ENCODE data around the gene SERPINB6.
A peak's percentile ranks its signal among the peaks of the same experiment; 100 is the strongest.

Gene SERPINB6

DNA sequence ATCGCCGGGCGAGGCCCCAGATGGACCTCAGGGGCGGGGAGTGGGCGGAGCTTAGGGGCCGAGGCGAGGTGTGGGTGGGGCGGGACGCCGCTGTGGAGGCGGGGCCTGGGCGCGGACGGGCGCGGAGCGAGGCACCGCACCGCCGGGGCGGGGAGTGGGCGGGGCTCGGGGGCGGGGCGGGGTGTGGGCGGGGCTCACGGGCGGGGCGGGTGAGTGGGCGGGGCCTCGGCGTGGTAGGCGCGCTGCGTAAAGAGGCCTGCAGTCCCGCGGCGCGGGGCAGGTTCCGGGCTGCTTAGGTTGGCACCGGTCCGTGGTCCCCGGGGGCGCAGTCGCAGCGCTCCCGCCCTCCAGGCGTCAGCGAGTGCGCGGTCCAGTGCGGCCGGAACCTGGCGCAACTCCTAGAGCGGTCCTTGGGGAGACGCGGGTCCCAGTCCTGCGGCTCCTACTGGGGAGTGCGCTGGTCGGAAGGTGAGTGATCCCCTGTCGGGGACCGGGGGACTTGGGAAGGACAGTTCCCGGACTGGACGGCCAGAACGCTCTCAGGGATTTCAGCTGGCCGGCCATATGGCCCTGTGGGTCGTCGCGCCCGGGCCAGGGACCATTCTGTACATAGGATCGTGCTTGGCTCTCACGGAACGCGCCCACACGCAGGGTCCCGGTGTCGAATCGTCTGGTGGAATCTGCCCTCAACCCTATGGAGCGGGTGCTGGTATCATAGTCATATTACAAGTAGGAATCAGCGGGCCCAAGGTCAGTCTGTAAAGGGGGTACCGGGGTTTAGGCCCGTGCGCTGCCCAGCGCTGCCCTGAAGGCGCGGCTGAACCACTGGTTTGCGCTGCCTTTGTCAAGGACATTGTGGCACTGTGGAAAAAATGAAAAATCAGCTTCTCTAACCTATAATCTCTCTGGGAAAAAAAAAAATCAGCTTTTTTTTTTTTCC, 28.5 kb upstream of the SERPINB6 start, which contains the start of gene NQO2:
Gene NQO2 (plus strand): TSS at position 277 of the 940 bp plus-strand sequence. CDS start 6,659 bp downstream, outside the sequence.
- peak; percentile 91 for DNase-seq (ENCODE audit: low spot score)

DNA sequence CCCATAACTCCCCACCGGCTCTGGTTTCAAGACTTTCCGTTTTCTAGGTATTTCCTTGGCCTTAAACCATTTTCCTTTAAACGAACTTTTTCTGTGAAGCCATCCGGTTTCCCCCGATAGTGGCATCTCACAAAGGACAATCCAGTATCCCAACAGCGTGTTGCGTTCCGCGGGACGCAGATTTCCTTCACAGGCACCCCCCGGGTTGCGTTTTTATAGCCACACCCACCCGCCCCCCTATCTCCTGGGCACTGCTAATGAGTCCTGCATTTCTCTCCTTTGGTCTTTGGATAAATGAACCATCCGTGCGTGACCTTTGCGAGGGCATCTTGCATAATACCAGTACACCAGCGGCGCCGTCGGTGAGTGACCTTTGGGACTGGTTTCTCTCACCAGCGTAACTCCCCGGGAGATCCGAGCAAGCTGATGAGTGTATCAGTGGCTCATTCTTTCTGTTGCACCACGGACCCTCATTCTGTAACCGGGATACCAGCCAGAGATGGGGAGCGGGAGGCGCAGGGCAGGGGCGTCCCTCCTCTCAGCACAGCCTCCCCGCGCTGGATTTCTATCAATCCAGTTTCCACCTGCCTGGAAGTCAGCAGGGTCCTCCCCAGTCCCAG, 27.7 kb upstream of the SERPINB6 start:
- DNase-seq (ENCODE audit: low spot score) = peak; percentile 14

DNA sequence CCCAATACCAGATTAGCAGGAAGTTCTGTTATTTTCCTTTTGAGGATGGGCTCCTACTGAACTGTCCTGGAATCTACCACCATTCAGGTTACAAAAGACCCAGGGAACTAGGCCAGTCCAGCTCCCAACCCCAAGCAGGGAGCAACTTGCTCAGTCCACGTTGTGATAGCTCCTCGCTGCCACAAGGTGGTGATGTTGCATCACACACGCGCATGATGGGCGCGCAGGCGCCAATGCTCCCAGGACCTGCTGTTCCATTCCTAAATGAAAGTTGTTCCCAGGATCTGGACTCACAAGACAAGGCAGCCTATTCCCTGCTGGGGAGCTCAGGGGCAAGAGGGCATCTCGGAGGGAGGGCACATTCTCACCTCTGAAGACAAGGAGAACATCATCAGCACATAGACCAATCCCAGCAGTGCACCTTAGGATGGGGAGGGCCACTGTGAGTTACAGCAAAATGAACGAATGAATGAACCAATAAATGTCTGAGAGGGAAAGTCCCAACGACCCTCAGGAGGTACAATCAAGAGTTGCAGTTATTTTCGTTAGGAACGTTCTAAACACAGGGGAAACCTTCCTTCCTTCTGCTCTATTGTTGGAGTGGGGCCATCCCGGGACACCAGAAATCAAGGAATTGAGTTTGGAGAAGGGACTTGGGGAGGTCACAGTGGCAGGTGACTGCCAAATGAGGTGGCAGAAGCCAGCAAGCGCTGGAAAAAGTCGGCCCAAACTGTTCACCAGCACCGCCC, 27.1 kb upstream of the SERPINB6 start:
- peak; percentile 56 for DNase-seq (ENCODE audit: low spot score)

DNA sequence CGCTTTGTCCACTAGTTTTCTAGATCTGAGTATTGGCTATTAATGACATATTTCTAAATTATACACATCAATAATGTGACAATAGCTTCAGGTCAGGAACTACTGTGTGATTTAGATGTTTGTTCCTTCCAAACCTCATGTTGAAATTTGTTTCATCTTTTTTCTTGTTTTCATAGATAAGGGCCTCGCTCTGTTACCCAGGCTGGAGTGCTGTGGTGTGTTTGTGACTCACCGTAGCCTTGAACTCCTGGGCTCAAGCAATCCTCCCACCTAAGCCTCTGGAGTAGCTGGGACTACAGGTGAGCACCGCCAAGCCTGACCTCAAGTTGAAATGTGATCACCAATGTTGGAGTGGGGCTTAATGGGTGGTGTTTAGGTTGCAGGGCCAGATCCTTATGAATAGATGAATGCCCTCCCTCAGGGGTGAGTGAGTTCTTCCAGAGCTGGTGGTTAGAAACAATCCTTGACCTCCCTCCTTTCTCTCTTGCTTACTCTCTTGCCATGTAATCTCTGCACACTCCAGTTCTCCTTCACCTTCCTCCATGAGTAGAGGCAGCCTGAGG, 22.5 kb upstream of the SERPINB6 start:
- DNase-seq (ENCODE audit: low spot score) = no peak

DNA sequence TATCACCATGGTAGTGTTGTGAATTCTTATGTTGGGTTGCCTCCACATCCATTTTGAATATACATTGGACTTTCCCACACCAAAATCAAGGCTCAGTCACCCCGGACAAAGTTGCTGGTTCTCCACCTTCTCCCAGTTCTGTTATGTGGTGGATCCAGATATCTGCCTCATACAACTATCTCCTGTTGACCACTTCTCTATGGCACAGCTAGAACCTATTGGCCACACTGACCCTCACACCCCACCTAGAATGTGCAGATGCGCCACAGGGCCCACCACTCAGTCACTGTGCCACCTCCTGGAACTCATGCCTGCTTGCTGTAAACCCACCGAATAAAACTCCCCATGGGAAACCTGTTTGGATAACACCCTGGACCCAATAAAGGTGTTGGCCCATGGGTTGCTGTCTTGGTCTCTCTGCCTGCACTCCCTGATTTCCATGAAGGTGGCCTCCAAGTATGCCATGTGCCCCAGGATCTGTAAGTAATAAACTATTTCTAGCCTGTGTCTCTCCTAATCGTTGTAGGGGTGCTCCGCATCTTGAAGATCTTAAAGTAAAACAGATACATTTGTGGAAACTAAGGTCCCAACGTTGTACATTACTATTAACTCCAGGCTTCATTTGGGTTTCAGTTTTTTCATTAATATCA, 21.1 kb upstream of the SERPINB6 start:
- no peak for DNase-seq (ENCODE audit: low spot score)

DNA sequence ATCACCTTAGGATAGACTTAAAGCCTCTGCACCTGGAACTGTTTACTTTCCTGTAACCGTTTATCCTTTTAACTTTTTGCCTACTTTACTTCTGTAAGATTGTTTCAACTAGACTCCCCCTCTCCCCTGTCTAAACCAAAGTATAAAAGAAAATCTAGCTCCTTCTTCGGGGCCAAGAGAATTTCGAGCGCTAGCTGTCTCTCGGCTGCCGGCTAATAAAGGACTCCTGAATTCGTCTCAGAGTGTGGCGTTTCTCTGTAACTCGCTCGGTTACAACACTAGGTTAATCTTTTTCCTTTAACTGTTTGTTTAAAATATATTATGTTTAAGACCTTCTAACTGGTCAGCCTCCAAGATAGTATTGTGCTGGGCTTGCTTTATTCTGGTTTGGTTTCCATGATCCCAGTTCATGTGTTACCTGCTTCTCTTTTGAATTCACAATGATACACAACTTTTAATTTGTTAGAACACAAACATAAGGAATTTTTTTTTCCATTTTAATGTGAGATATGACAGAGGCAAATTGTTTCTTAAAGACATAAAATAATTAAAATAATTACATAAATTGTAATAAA, 19.7 kb upstream of the SERPINB6 start:
- peak; percentile 20 for DNase-seq (ENCODE audit: low spot score)

DNA sequence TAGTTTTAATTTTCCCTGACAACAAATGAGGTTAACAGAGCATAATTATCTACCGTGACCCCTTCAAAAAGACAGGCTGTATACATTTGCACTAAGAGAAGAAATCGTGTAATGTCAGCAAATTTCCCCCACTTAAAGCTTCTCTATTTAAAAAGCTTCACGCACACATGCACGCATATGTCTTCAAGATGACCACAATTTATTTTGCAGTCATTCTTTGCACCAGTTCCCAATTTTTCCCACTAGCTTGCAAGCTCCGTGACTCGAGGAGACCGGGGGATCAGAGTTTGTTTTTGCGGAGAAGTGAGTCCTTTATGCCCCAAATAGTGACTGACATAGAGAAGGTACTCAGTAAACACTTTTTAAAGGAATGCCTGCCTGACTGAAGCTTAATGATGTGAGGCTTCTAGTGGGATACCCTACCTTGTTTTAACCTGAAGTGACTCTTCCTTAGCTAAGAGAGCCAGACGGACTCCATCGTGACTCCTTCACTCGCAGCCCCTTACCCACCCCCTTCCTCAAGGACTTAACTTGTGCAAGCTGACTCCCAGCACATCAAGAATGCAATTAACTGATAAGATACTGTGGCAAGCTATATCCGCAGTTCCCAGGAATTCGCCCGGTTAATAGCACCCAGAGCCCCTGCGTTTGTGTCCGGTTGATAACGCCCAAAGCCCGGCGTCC, 19.0 kb upstream of the SERPINB6 start:
- peak; percentile 36 for DNase-seq (ENCODE audit: low spot score)

DNA sequence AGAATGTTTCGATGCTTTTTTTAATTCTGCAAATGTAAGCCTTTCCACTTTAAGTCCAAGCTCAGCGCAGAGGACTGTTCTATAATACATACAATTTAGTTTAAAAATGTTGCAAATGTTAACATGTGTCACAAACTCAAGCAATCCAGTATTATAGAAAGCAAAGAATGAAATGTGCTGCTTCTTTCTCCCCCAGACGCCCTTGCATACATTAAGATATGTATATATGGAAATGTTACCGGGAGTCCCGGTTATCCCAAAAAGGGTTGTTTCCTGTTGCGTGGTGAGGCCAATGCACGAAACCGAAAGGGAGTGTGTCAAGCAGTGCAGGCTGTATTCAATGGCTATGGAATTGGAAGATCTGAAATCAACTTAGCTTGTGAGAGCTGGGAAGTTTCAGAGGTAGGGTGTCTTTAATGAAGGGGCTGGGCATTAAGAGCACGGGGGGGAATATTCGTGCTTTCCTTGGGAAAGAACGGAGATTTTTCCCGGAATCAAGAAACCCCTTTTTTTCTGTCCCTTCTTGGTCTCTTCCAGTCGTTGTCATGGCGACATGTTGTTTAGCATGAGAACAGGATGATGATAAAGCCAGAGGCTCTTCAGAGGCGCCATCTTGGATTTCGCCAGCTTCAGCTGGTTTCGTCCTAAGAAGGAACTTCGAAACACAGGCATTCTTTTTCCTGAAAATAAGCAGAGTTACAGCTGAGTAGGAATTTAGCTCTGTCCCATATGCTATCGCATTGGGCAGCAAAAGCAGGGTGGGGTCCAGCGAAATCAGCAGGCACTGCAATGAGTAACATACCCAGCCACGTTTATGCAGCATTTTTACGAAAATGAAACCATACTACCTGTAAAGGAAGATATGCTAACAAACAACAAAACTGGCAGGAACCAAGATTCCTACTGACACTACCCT, 18.2 kb upstream of the SERPINB6 start:
- peak; percentile 94 for DNase-seq (ENCODE audit: low spot score)

DNA sequence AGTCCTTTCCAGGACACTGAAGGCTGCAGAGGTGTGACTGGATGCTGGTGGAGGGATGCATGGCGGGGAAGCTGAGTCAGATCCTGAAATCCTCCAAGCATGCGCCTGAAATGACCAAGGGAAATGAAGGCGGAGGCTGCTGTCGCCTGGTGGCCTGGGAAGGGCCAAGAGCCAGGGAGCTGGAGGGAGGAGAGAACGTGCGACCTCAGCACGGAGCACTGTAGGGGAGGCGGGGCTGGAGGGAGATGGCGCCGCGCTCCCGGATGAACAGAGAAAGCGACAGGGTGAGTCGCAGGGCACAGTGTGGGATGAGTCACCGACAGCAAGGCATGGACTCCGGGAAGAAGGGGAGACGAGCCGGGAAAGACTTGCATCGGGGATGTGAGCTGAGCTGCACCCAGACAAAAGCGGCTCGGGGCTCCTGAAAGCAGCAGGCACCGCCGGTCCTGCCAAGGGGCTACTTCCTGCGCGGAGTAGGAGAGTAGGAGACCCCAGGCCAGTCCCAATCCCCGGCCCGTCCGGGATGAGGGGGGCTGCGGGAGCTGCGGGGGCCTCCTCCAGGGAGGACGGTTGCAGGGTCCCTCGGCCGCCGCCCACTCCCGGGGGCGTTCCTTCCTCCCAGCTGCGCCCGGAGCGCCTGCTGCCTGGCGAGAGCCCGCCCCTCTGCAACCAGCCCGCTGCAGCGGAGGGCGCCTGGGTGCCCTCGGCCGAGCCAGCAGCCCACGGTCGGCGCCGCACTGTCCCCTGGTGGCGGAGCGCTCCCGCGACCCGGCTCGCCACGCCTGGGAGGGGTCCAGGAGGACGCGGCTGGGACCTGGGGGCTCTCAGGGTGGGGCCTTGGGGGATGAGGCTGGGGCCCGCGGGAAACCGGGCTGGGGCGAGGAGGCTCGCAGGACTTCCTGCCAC, 17.3 kb upstream of the SERPINB6 start:
- DNase-seq (ENCODE audit: low spot score) = peak; percentile 81

DNA sequence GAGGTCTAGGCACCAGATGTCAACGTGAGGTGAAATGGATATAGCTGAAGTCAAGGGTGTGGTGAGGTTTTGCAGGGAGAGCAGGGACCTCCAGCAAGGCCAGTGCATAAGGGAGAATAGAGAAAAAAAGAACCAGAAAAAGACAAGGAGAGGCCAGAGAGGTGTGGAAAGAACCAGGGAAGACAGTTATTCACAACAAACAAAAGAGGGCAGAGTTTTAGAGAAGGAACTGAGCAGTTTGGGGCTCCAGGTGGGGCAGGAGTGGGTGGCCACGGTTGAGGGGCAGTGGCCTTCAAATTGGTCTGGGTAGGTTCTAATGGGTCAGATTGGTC, 16.7 kb upstream of the SERPINB6 start:
- DNase-seq (ENCODE audit: low spot score) = no peak

DNA sequence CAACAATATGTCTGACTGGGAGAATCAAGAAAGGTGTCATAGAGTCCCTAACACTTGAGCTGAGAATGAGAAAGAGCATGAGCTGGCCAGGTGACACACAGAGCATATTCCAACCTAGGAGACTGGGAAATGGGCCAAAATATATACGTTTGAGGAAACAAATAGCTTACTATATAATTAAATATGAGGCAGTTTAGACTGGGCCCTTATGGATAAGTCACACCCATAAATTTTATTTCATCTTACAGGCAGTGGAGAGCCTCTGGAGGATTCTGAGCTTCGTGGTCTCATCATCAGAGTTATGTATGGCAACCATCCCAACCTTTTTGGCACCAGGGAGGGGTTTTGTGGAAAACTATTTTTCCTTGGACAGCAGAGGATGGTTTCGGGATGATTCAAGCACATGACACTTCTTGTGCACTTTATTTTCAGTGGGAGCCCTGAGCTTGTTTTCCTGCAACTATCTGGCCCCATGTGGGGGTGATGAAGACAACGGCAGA, 15.4 kb upstream of the SERPINB6 start:
- no peak for DNase-seq (ENCODE audit: low spot score)

DNA sequence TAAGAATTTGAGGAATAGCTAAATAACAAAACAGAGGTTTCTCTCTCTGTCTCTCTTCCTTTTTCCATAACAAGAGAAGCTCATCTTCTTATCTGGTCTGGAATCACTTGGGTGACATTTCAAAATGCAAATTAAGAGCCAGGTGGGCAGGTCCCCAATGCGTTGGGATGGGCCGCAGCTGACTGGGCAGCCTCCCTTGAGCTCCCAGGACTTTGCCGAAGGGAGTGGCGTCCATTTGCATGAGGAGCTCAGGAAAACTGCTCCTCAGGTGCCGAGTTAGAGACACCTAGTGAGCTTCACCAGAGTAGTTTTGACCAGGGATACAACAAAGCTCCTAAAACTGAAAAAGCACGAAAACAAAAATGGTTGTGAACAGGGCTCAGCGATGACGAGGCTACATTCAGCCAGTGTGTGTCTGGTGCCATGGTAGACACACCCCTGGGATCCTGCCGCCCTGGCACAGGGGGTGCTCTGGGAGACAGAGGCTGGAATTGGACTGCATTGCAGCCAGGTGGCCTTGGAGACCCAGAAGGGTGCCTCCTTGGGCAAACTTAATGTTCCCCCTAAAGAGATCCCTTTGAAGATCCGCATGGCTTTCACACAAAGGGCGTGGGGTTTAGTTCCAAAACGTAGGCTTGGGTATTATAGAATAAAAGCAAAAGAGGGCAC, 13.5 kb upstream of the SERPINB6 start:
- no peak for DNase-seq (ENCODE audit: low spot score)

DNA sequence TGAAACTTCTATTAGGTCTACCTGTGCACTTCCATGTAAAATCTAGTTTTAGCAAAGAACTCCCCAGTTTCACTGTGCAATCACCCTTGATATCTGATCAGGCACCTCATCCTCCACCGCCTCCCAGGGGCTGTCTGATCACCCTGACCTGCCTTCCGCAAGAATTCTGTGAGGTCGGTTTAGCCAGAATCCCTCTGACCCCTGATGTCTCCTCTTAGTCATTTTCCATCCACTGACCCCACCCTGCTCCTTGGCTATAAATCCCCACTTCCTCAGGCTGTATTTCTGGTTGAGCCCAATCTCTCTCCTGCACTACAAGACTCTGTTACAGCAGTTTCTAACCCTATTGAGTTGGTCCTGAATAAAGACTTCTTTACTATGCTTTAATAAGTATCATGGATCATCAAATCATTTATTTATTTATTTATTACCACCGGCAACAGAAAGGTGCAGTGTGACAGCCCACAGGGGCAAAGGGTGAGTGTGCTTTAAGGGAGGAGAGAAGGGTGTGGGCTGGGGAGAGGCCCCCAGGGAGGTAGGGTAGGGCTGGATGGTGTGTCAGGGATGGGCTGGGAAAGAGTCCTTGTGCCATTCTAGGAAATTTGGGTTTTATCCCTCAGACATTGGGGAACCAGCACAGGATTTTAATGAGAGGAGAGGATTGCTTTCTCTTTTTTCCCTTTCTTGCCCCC, 11.2 kb upstream of the SERPINB6 start:
- DNase-seq (ENCODE audit: low spot score) = no peak

DNA sequence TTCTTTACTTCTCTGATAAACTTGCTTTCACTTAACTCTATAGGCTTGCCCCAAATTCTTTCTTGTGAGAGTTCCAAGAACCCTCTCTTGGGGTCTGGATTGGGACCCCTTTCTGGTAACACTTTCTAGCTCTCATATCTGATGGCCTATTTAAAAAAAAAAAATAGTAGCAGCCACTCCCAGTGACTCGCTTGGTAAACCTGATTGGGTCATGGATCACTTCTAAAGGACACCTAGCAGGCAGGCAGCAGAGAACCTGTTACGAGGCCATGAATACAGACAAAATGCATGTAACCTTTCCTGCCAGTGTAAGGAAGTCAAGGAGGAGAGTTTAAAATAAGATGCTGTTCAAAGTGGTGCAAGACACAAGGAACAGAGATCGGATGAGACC, 9.1 kb upstream of the SERPINB6 start:
- no peak for DNase-seq (ENCODE audit: low spot score)

DNA sequence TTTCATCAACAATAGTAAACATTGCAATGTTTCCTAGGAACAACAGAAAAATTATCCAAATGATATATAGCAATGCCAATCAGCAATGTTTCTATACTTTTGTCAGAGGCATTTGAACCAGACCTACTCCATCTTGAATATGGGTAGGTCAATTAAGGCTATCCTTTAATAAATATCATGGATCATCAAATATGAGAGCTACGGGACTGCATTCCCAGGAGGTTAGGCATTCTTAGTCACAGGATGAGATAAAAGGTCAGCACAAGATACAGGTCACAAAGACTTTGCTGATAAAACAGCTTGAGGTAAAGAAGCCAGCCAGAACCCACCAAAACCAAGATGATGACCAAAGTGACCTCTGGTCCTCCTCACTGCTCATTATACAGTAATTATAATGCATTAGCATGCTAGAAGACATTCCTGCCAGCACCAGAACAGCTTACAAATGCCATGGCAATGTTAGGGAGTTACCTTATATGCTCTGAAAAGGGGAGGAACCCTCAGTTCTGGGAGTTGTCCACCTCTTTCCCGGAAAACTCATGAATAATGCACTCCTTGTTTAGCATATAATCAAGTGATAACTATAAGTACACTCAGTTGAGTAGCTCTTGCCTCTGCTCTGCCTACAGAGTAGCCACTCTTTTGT, 8.6 kb upstream of the SERPINB6 start:
- DNase-seq (ENCODE audit: low spot score) = no peak

DNA sequence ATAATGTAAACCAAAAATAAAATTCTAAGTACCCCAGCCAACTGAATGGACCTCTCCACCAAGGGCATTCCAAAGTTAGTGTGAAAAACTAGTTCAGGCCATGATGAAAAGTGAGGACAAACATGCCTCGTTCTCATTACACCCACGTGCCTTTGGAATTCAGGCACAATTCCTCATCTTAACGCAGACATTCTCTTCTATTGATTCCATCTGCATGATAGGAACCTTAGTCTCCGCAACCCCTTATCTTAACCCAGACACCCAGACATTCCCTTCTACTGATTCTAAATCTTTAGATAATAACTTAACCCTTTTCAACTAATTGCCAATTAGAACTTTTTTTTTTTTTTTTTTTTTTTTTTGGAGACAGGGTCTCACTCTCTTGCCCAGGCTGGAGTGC, 7.6 kb upstream of the SERPINB6 start:
- DNase-seq (ENCODE audit: low spot score) = no peak
